HCT116 (cell line): ENCODE results near the gene SORL1. TPM values are rescaled to one million over a fixed set of nuclear protein-coding genes. Genes with fewer than 3 reads are reported as not detected.

Experiments used
- ATAC-seq: fragments of 200-7000 bp; cut with Tn5 transposase; 2 replicates; pipeline ENCODE4 v1.9.1; 2020; ENCODE audit warnings: mild to moderate bottlenecking, moderate library complexity
- BruUV-seq: library from RNA; stranded (reverse); fragments of 400-500 nt; replicated peaks from 2 replicates; lab custom pipeline; 2021; lab: Mats Ljungman, UMichigan
- CTCF ChIA-PET: fragments of 300-600 bp; sonication (Branson Sonifier 250); formaldehyde crosslinking; loops from one replicate; lab custom pipeline; 2021; ENCODE audit warnings: antibody characterized with exemption; lab: Charles Lee
- POLR2A ChIA-PET: fragments of 300-600, 350-600 bp; sonication (Branson Sonifier 250); formaldehyde crosslinking; loops from one replicate; lab custom pipeline; 2021; ENCODE audit warnings: antibody characterized with exemption; lab: Charles Lee
- RAD21 ChIA-PET, 2 experiments: fragments of 300-600 bp; sonication (Branson Sonifier 250); formaldehyde crosslinking; loops; one replicate each; lab custom pipeline; 2023; ENCODE audit warnings: low total read pairs in 2 of 2; ENCODE audit not compliant: uncharacterized antibody in 2 of 2, unreplicated experiment in 2 of 2, low non-redundant PET in 1 of 2; lab: Charles Lee
- DNase-seq: peaks from one replicate; pipeline ENCODE4 v3.0.0-alpha.2; 2010; ENCODE audit warnings: low read depth, low spot score
- H2AFZ ChIP-seq: fragments of 200-600 bp; shearing (Covaris generic), sonication (generic); 2 replicates; pipeline ENCODE4 v1.6.1; 2017; ENCODE audit warnings: low read depth, mixed run types, mixed read lengths, antibody characterized with exemption, low read length; ENCODE audit not compliant: poor library complexity, severe bottlenecking
- H3K27ac ChIP-seq: 2 replicates; pipeline ENCODE4 v1.5.1; 2012; ENCODE audit warnings: low read depth, low read length
- H3K27me3 ChIP-seq: fragments of 200-600 bp; sonication (generic); 2 replicates; pipeline ENCODE4 v1.6.1; 2016; ENCODE audit warnings: mixed run types, low read length, mixed read lengths; ENCODE audit not compliant: insufficient read depth
- H3K36me3 ChIP-seq, 2 experiments: fragments of 200-500 bp in 1 of 2; fragments of 200-600 bp in 1 of 2; sonication (Bioruptor generic) in 1 of 2; sonication (generic) in 1 of 2; 2 replicates each; pipeline versions ENCODE4 v1.5.1 to v1.6.1; 2014 to 2016; ENCODE audit warnings: low read length in 2 of 2, inconsistent platforms in 1 of 2, mixed read lengths in 1 of 2, mixed run types in 1 of 2; ENCODE audit not compliant: insufficient read depth in 2 of 2, control insufficient read depth in 1 of 2
- H3K4me1 ChIP-seq, 2 experiments: fragments of 200-600 bp in 1 of 2; sonication (generic) in 1 of 2; 2 replicates each; pipeline versions ENCODE4 v1.5.1 to v1.6.1; 2012 to 2017; ENCODE audit warnings: low read length in 2 of 2, inconsistent platforms in 1 of 2, mild to moderate bottlenecking in 1 of 2, mixed read lengths in 1 of 2, mixed run types in 1 of 2, moderate library complexity in 1 of 2; ENCODE audit not compliant: insufficient read depth in 2 of 2, control insufficient read depth in 1 of 2
- H3K4me2 ChIP-seq: fragments of 200-600 bp; sonication (generic); 2 replicates; pipeline ENCODE4 v1.6.1; 2017; ENCODE audit warnings: mixed run types, low read length, mixed read lengths
- H3K4me3 ChIP-seq, 2 experiments: fragments of 200-600 bp in 1 of 2; sonication (generic) in 1 of 2; replicated peaks in 1 of 2; 2 replicates each; pipeline ENCODE4 v1.5.1; 2011 to 2016; ENCODE audit warnings: low read length in 2 of 2, control low read depth in 1 of 2, low read depth in 1 of 2, mild to moderate bottlenecking in 1 of 2, mixed read lengths in 1 of 2, mixed run types in 1 of 2
- H3K79me2 ChIP-seq: fragments of 200-600 bp; sonication (generic); 2 replicates; pipeline ENCODE4 v1.6.1; 2017; ENCODE audit warnings: mild to moderate bottlenecking, mixed run types, low read length, moderate library complexity, mixed read lengths; ENCODE audit not compliant: insufficient read depth
- H3K9ac ChIP-seq: fragments of 200-600 bp; sonication (generic); 2 replicates; pipeline ENCODE4 v1.6.1; 2016; ENCODE audit warnings: low read length, mixed read lengths
- H3K9me2 ChIP-seq: fragments of 200-600 bp; sonication (generic), shearing (Covaris generic); 2 replicates; pipeline ENCODE4 v1.6.1; 2017; ENCODE audit warnings: mixed run types, mild to moderate bottlenecking, moderate library complexity; ENCODE audit not compliant: insufficient read depth
- H3K9me3 ChIP-seq, 2 experiments: fragments of 200-500 bp in 1 of 2; fragments of 200-600 bp in 1 of 2; sonication (Bioruptor generic) in 1 of 2; sonication (generic) in 1 of 2; 2 replicates each; pipeline ENCODE4 v1.6.1; 2014 to 2017; ENCODE audit warnings: low read length in 2 of 2, mixed read lengths in 2 of 2, inconsistent platforms in 1 of 2, low read depth in 1 of 2, mild to moderate bottlenecking in 1 of 2, mixed run types in 1 of 2, moderate library complexity in 1 of 2; ENCODE audit not compliant: control insufficient read depth in 1 of 2, insufficient read depth in 1 of 2
- H4K20me1 ChIP-seq: fragments of 200-600 bp; sonication (generic), shearing (Covaris generic); 2 replicates; pipeline ENCODE4 v1.6.1; 2017; ENCODE audit warnings: mixed run types, mild to moderate bottlenecking, moderate library complexity; ENCODE audit not compliant: insufficient read depth
- ATF3 ChIP-seq: IDR thresholded peaks from 2 replicates; pipeline ENCODE4 v1.6.1; 2012
- EGR1 ChIP-seq: IDR thresholded peaks from 2 replicates; pipeline ENCODE4 v1.6.1; 2012; ENCODE audit warnings: low read depth
- POLR2AphosphoS5 ChIP-seq: IDR thresholded peaks from 2 replicates; pipeline ENCODE4 v1.6.1; 2011; ENCODE audit warnings: mild to moderate bottlenecking, low read depth, low read length, moderate library complexity
- REST ChIP-seq: IDR thresholded peaks from 2 replicates; pipeline ENCODE4 v1.6.1; 2012; ENCODE audit warnings: low read depth
- SIN3A ChIP-seq: IDR thresholded peaks from 2 replicates; pipeline ENCODE4 v1.6.1; 2012; ENCODE audit warnings: low read depth
- SRF ChIP-seq: IDR thresholded peaks from 2 replicates; pipeline ENCODE4 v1.6.1; 2012; ENCODE audit warnings: low read depth
- YY1 ChIP-seq: IDR thresholded peaks from 2 replicates; pipeline ENCODE4 v1.6.1; 2011; ENCODE audit warnings: low read length, low read depth, moderate library complexity, mild to moderate bottlenecking; ENCODE audit not compliant: insufficient replicate concordance; ENCODE audit errors: extremely low read depth
- intact Hi-C: fragments of 100-400 bp; cut with micrococcal nuclease; formaldehyde crosslinking; loops from 2 replicates; pipeline ENCODE4 v1.10.0; 2022
- total RNA-seq: library from RNA; stranded (reverse); gene quantifications from one replicate; pipeline ENCODE4 v1.2.1, GENCODE V29; 2021; ENCODE audit not compliant: unreplicated experiment

Gene SORL1
- total RNA-seq, 1 experiment from 2014 or later, result 17.4 TPM

- Histone ChIP-seq H3K9me3 (no peaks in the 10 kb centered on the region), H3K4me3 (no peak overlapping the region), H3K4me2 (peak overlapping the region; percentile 48; the same call in 1 of the 2 replicates), H2AFZ (no peak overlapping the region), H4K20me1 (no peaks in the 10 kb centered on the region), H3K27me3 (no peaks in the 10 kb centered on the region), H3K9ac (no peak overlapping the region), H3K79me2 (no peaks in the 10 kb centered on the region), H3K4me1 (peaks cover 11 to 20% of the 10 kb centered on the region in 2 experiments; a peak in 3 of 4 replicates), H3K9me2 (no peaks in the 10 kb centered on the region), H3K27ac (no peak overlapping the region), H3K36me3 (no peaks in the 10 kb centered on the region)
- no TSS peak for BruUV-seq
- POLR2A ChIA-PET, result no interaction called here
- TF ChIP-seq YY1 (no peak), REST (0 out of 2 replicates have a peak, but pooled peaks have one; percentile 8)
- DNase-seq, result no peak
- RAD21 ChIA-PET, result no interaction called here
- intact Hi-C loops, result no loop called here
- no peak for ATAC-seq
- CTCF ChIA-PET, result no interaction called here
Observed at GRCh38 chr11:121554552-121554951, 102.4 kb downstream of the SORL1 start.

- no peaks in the 10 kb centered on the region for H3K79me2 ChIP-seq
- DNase-seq (no peak), ATAC-seq (no peak)
Observed at GRCh38 chr11:121555121-121555520, 103.0 kb downstream of the SORL1 start.

More at GRCh38 chr11:121555121-121555520, 103.0 kb downstream of the SORL1 start:
- H3K9me3 ChIP-seq, result no peaks in the 10 kb centered on the region
- CTCF ChIA-PET, result no interaction called here
- no peak overlapping the region for H3K9ac ChIP-seq
- no peak for TF ChIP-seq ATF3
- no peak for TF ChIP-seq POLR2AphosphoS5
- no peak for TF ChIP-seq SIN3A
- no peak for TF ChIP-seq SRF
- no peak for TF ChIP-seq EGR1
- TF ChIP-seq, all 23 proteins: peak for 0
- no peaks in the 10 kb centered on the region for H4K20me1 ChIP-seq
- H3K27me3 ChIP-seq, result no peaks in the 10 kb centered on the region
- no peak overlapping the region for H2AFZ ChIP-seq
- H3K4me2 ChIP-seq, result 0 out of 2 replicates have a peak overlapping the region, but pooled peaks have one; percentile 13
- ChIA-PET POLR2A (no interaction called here), RAD21 (no interaction called here)
- H3K27ac ChIP-seq, result no peak overlapping the region
- BruUV-seq, result no TSS peak
- no peaks in the 10 kb centered on the region for H3K9me2 ChIP-seq
- peaks cover 11 to 20% of the 10 kb centered on the region in 2 experiments; a peak in 3 of 4 replicates for H3K4me1 ChIP-seq
- no peak overlapping the region for H3K4me3 ChIP-seq
- intact Hi-C loops, result no loop called here
- no peaks in the 10 kb centered on the region for H3K36me3 ChIP-seq
